ENCODE results near the gene SEPHS1.

GRCh38 chr10:13337827-13338196 is 10.3 kb downstream of the SEPHS1 start:
- TF ChIP-seq CTCF (IDR thresholded peaks at IDR 0.05), result no peak
- no peak for TF ChIP-seq EZH2 (IDR thresholded peaks at IDR 0.05; ENCODE audit: borderline replicate concordance, insufficient read depth, low read depth, low read length, poor library complexity, severe bottlenecking)
